NB4 (cell line): ENCODE results near the gene TMEM18.

Experiments used
- POLR2A ChIP-seq: IDR thresholded peaks from 2 replicates; pipeline ENCODE4 v1.6.1; 2011; ENCODE audit warnings: mild to moderate bottlenecking; ENCODE audit not compliant: insufficient read length; ENCODE audit errors: extremely low read depth
- TF ChIP-seq, protein P1 (sequence below): IDR thresholded peaks from one replicate; pipeline ENCODE4 v1.5.1; 2012; ENCODE audit warnings: low read depth, low read length

DNA sequence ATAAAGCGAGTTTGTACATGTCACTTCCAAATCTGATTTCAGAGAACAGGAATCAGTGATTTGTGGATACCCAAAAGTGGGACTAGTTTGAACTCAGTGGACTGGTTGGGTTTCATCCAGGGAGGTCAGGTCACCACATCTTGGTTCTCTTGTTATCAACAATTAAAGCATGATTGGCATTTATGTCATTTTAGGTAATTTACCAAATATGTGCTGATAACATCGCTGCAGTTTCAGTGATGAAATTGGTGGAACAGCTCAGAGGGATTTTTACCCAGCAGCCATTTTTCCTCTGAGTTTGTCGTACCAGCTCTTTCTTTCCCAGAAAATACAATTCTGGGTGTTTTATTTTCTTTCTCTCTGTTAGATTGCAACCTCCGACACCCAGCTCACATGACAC, 33.4 kb downstream of the TMEM18 start:
- TF ChIP-seq, protein P1, sequence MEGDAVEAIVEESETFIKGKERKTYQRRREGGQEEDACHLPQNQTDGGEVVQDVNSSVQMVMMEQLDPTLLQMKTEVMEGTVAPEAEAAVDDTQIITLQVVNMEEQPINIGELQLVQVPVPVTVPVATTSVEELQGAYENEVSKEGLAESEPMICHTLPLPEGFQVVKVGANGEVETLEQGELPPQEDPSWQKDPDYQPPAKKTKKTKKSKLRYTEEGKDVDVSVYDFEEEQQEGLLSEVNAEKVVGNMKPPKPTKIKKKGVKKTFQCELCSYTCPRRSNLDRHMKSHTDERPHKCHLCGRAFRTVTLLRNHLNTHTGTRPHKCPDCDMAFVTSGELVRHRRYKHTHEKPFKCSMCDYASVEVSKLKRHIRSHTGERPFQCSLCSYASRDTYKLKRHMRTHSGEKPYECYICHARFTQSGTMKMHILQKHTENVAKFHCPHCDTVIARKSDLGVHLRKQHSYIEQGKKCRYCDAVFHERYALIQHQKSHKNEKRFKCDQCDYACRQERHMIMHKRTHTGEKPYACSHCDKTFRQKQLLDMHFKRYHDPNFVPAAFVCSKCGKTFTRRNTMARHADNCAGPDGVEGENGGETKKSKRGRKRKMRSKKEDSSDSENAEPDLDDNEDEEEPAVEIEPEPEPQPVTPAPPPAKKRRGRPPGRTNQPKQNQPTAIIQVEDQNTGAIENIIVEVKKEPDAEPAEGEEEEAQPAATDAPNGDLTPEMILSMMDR: no peak
- no peak for TF ChIP-seq POLR2A
